SK-N-SH treated with all-trans-retinoic acid at 6 μM for 48 hours (cell line): ENCODE results near the gene PLCD3.

Experiments used
- ATAC-seq: fragments of 200-7000 bp; cut with Tn5 transposase; 3 replicates; pipeline ENCODE4 v1.9.1; 2020; ENCODE audit warnings: mild to moderate bottlenecking, moderate library complexity
- ARNTL ChIP-seq: fragments of 450-650 bp; formaldehyde crosslinking; IDR thresholded peaks from 2 replicates; pipeline ENCODE4 v1.5.0; 2020; ENCODE audit warnings: low read depth, mild to moderate bottlenecking, moderate library complexity, borderline replicate concordance
- BACH2 ChIP-seq: fragments of 250-450 bp; sonication (Bioruptor Pico); IDR thresholded peaks from 2 replicates; pipeline ENCODE4 v1.9.0; 2021; ENCODE audit warnings: mild to moderate bottlenecking, borderline replicate concordance
- CREB5 ChIP-seq: fragments of 250-450 bp; sonication (Bioruptor Pico); IDR thresholded peaks from 2 replicates; pipeline ENCODE4 v1.5.1; 2020; ENCODE audit warnings: low read depth, mild to moderate bottlenecking, moderate library complexity
- CSDC2 ChIP-seq: fragments of 250-450 bp; sonication (Bioruptor Pico); IDR thresholded peaks from 2 replicates; pipeline ENCODE4 v1.5.0; 2020; ENCODE audit warnings: mild to moderate bottlenecking, moderate library complexity
- CSRNP3 ChIP-seq: fragments of 250-450 bp; sonication (Bioruptor Pico); IDR thresholded peaks from 2 replicates; pipeline ENCODE4 v1.5.1; 2021; ENCODE audit warnings: mild to moderate bottlenecking, moderate library complexity
- ESRRG ChIP-seq: fragments of 250-450 bp; sonication (Bioruptor Pico); IDR thresholded peaks from 2 replicates; pipeline ENCODE4 v1.6.1; 2021; ENCODE audit warnings: mild to moderate bottlenecking
- GLIS3 ChIP-seq: fragments of 250-450 bp; sonication (Bioruptor Pico); IDR thresholded peaks from 2 replicates; pipeline ENCODE4 v1.5.0; 2020; ENCODE audit warnings: mild to moderate bottlenecking, moderate library complexity
- ISL1 ChIP-seq: fragments of 250-450 bp; sonication (Bioruptor Pico); IDR thresholded peaks from 2 replicates; pipeline ENCODE4 v2.1.2; 2022; ENCODE audit warnings: mild to moderate bottlenecking, moderate library complexity
- OSR1 ChIP-seq: fragments of 250-450 bp; sonication (Bioruptor Pico); IDR thresholded peaks from 2 replicates; pipeline ENCODE4 v1.8.0; 2022; ENCODE audit warnings: moderate library complexity, mild to moderate bottlenecking, inconsistent platforms
- PATZ1 ChIP-seq: fragments of 250-450 bp; sonication (Bioruptor Pico); IDR thresholded peaks from 2 replicates; pipeline ENCODE4 v1.8.0; 2020; ENCODE audit warnings: mild to moderate bottlenecking, moderate library complexity, borderline replicate concordance
- POU6F1 ChIP-seq: fragments of 250-450 bp; sonication (Bioruptor Pico); IDR thresholded peaks from 2 replicates; pipeline ENCODE4 v1.8.0; 2021; ENCODE audit warnings: low read depth, mild to moderate bottlenecking, moderate library complexity, borderline replicate concordance
- PPARA ChIP-seq: fragments of 250-450 bp; sonication (Bioruptor Pico); IDR thresholded peaks from 2 replicates; pipeline ENCODE4 v1.5.0; 2020; ENCODE audit warnings: mild to moderate bottlenecking, borderline replicate concordance
- RARB ChIP-seq: fragments of 250-450 bp; sonication (Bioruptor Pico); IDR thresholded peaks from 2 replicates; pipeline ENCODE4 v1.8.0; 2021; ENCODE audit warnings: mild to moderate bottlenecking, moderate library complexity
- SNAI2 ChIP-seq: fragments of 250-450 bp; sonication (Bioruptor Pico); IDR thresholded peaks from 2 replicates; pipeline ENCODE4 v1.5.0; 2020; ENCODE audit warnings: mild to moderate bottlenecking, moderate library complexity
- TCF4 ChIP-seq: fragments of 250-450 bp; sonication (Bioruptor Pico); IDR thresholded peaks from 2 replicates; pipeline ENCODE4 v1.8.0; 2021; ENCODE audit warnings: mild to moderate bottlenecking, moderate library complexity, borderline replicate concordance
- TOX ChIP-seq: fragments of 250-450 bp; sonication (Bioruptor Pico); IDR thresholded peaks from 2 replicates; pipeline ENCODE4 v1.8.0; 2021; ENCODE audit warnings: mild to moderate bottlenecking, moderate library complexity, borderline replicate concordance
- TSHZ2 ChIP-seq: fragments of 250-450 bp; sonication (Bioruptor Pico); IDR thresholded peaks from 2 replicates; pipeline ENCODE4 v1.5.0; 2020; ENCODE audit warnings: mild to moderate bottlenecking, moderate library complexity
- ZC3H10 ChIP-seq: fragments of 250-450 bp; sonication (Bioruptor Pico); IDR thresholded peaks from 2 replicates; pipeline ENCODE4 v1.5.1; 2021; ENCODE audit warnings: mild to moderate bottlenecking, moderate library complexity
- ZFP3 ChIP-seq: fragments of 250-450 bp; sonication (Bioruptor Pico); IDR thresholded peaks from 2 replicates; pipeline ENCODE4 v1.5.0; 2020; ENCODE audit warnings: mild to moderate bottlenecking, moderate library complexity
- ZFP30 ChIP-seq: fragments of 450-650 bp; formaldehyde crosslinking; IDR thresholded peaks from 2 replicates; pipeline ENCODE4 v1.5.0; 2022; ENCODE audit warnings: mild to moderate bottlenecking, moderate library complexity
- ZNF70 ChIP-seq: fragments of 450-650 bp; formaldehyde crosslinking; IDR thresholded peaks from 2 replicates; pipeline ENCODE4 v1.5.0; 2020; ENCODE audit warnings: mild to moderate bottlenecking, moderate library complexity
- ZNF8 ChIP-seq: fragments of 450-650 bp; formaldehyde crosslinking; IDR thresholded peaks from 2 replicates; pipeline ENCODE4 v1.5.0; 2020; ENCODE audit warnings: mild to moderate bottlenecking, moderate library complexity

Gene PLCD3

GRCh38 chr17:45073414-45074070 lies 58.8 kb downstream of the PLCD3 start:
- TF ChIP-seq OSR1 (CRISPR knock-in tag) (no peak), TCF4 (CRISPR knock-in tag) (no peak), PPARA (no peak), ZC3H10 (CRISPR knock-in tag) (no peak), TSHZ2 (CRISPR knock-in tag) (no peak), ISL1 (CRISPR knock-in tag) (no peak), SNAI2 (CRISPR knock-in tag) (no peak), ESRRG (CRISPR knock-in tag) (no peak), CREB5 (CRISPR knock-in tag) (no peak), BACH2 (no peak), TOX (CRISPR knock-in tag) (no peak), GLIS3 (no peak), PATZ1 (CRISPR knock-in tag) (no peak), ZNF8 (CRISPR knock-in tag) (no peak), CSDC2 (CRISPR knock-in tag) (no peak), ZFP3 (CRISPR knock-in tag) (no peak), POU6F1 (no peak)
- ATAC-seq = no peak

- ATAC-seq = no peak
- TF ChIP-seq TSHZ2 (CRISPR knock-in tag) (no peak), POU6F1 (no peak), GLIS3 (no peak), RARB (CRISPR knock-in tag) (no peak), ZC3H10 (CRISPR knock-in tag) (no peak), ZNF70 (no peak), ARNTL (CRISPR knock-in tag) (no peak), CSDC2 (CRISPR knock-in tag) (no peak), ZFP30 (no peak), ZFP3 (CRISPR knock-in tag) (no peak), CSRNP3 (CRISPR knock-in tag) (no peak), OSR1 (CRISPR knock-in tag) (no peak), ZNF8 (CRISPR knock-in tag) (no peak)
Measured at GRCh38 chr17:45070809-45071208, 61.5 kb downstream of the PLCD3 start.
